WI38 (cell line): Measurements from ENCODE around the gene METTL13.

Source experiments
- H3K4me3 ChIP-seq: 2 replicates; pipeline ENCODE4 v1.5.1; 2011; ENCODE audit warnings: low read depth, mild to moderate bottlenecking, control low read depth, low read length
- TF ChIP-seq, protein P1 (sequence below): IDR thresholded peaks from 2 replicates; pipeline ENCODE4 v1.5.1; 2012; ENCODE audit warnings: low read depth, mild to moderate bottlenecking, control low read depth, low read length

Gene METTL13

DNA sequence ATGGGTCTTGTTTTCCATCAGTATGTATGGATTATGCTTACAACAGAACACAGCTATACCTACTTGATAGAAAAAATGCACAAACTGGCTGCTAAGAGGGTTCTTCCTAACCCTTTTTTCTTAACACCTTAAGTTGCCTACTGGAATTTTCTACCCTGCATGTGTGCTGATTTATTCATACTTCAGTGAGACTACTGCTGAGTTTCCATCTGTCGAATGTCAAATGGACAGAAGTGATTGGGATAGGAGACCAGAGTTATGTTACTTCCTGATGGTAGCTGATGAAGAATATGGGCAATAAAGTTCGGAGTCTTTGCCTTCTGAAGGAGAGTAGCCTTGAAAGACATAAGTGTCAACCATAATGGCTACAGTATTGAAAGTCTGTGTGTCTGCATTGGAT is 53.4 kb downstream of the METTL13 start:
- H3K4me3 ChIP-seq = no peak overlapping the region
- TF ChIP-seq, protein P1, sequence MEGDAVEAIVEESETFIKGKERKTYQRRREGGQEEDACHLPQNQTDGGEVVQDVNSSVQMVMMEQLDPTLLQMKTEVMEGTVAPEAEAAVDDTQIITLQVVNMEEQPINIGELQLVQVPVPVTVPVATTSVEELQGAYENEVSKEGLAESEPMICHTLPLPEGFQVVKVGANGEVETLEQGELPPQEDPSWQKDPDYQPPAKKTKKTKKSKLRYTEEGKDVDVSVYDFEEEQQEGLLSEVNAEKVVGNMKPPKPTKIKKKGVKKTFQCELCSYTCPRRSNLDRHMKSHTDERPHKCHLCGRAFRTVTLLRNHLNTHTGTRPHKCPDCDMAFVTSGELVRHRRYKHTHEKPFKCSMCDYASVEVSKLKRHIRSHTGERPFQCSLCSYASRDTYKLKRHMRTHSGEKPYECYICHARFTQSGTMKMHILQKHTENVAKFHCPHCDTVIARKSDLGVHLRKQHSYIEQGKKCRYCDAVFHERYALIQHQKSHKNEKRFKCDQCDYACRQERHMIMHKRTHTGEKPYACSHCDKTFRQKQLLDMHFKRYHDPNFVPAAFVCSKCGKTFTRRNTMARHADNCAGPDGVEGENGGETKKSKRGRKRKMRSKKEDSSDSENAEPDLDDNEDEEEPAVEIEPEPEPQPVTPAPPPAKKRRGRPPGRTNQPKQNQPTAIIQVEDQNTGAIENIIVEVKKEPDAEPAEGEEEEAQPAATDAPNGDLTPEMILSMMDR = no peak

DNA sequence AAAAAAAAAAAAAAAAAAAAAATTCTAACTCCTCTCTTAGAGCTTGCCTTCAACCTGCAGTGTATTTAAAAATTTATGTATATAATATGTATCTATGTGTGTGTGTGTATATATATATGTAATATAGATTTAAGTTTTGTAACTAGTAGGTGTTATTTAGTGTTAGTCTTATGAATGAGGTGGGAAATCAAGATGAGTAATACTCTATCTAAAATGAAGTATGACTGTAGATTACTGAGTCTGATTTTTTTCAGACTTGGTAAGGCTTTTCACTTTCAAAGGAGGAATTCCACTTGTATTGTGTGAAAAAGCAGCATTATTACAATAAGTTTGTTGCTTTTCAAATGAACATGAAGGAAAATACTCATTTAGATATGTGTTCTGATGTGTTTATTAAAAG is 54.4 kb downstream of the METTL13 start:
- H3K4me3 ChIP-seq = no peak overlapping the region
- TF ChIP-seq, protein P1 = no peak

DNA sequence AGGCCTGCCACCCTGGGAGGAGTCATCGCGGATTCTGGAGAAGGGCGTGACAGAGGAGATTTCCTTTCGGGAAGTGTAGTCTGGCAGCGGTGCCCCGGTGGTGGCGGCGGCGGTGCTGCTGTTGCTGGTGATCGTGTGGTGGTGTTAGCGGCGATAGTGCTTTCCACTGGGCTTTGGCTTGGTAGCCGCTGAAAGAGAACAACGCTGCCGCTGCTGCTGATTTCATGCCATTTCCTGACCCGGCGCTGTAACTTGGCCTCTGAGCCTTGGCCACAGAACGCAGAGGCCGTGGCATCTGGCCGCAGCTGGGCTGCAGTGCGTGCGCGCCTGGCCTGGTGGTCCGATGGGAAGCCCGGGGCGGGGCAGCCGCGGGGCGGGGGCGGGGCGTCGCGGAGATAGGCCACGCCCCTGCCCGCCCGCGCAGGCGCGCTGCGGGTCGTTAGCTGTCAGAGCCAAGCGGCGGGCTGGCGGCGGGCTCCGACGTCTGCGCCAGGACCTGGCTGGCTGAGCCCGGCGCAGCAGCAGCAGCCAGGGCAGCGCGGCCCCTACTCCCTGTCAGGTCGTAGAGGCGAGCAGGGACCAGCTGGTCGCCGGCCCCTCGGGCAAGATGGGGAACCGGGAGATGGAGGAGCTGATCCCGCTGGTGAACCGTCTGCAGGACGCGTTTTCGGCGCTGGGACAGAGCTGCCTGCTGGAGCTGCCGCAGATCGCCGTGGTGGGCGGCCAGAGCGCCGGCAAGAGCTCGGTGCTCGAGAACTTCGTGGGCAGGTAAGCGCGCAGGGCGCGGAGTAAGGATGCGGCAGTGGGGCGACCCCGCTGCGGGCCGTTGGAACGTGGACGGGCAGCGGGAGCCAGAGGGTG is 59.8 kb downstream of the METTL13 start, which contains the start of gene DNM3:
TSS of gene DNM3 (plus strand) at position 449 of the 861 bp plus-strand sequence. CDS start at position 608, 159 bp downstream.
- TF ChIP-seq, protein P1 = no peak
- peak within 1 kb of the TSS; percentile 63 for H3K4me3 ChIP-seq

DNA sequence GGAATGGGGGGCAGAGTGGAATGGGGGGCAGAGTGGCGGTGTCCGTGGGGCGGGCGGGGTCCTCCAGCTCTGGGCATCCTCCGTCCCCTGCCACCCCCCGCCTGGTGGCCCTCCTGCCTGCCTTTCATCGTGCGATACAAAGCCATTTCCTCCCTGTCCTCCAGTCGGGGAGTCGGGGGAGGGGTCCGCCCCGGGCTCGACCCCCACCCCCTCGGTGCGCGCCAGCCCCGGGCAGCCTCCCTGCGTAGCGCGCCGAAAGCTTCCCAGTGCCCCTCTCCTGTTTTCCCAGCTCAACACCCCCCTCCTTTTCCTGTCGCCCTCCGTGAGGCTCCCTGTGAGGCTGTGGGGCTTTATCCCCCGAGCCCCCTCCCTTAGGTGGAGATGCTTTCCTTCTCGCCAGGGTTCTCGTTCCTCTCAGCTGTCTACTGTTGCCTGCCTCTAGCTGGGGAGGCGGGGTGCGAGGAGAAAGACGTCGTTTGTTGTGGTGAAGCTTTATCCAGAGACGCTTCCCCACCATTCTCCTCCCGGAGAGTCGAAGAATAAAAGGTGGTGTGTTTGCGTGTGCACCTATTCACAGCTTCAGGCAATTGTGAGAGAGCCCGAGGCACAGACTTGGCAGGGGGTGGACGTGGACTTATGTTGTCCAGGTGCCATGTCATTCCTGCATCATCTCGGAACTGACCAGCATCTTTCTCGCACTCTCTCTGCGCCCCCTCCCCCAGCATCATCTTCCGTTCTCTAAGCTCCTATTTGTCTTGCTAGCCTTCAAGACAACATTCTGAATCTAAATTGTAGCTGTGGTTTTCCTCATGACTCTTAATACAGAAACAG is 60.7 kb downstream of the METTL13 start:
- peak overlapping the region; percentile 63 for H3K4me3 ChIP-seq
- TF ChIP-seq, protein P1 = no peak

DNA sequence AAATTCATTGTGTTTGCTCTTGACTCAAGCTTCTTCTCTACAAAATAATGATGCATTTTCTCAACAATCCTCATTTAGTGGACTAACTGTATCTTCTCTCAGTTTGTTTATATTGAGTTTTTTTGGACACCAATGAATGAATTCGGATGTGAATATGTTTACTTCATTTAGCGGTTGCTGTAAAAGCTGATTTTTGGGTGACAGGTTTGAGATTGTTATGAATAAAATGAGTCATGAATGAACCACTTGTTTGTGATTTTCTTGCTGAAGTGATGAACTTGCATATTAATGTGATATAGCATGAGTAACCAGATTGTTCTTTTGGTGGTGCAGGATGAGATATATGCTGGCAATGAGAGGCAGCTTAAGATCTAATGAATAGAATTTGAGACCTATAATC is 62.9 kb downstream of the METTL13 start:
- TF ChIP-seq, protein P1 = no peak
- no peak overlapping the region for H3K4me3 ChIP-seq

DNA sequence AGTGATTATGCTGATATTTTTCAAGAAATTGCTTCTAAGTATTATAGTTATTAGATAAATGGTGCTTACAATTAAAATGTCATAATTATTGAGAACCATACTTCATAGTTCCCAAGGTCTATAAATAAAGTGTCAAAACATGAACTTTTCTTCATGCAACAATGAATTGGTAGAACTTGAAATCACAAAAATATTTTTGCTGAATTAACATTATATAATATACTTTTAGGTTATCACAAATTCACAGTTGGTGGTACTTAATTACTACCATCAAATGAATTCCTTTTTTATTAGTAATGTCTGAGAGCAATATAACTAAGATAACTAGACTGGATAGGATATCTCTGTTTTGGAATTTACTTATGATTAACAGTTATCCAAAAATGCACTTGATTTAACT is 64.5 kb downstream of the METTL13 start:
- TF ChIP-seq, protein P1 = no peak
- H3K4me3 ChIP-seq = no peak overlapping the region
